GM19324 (cell line): ENCODE data around the gene SMYD3.

Experiments
- ATAC-seq: cut with Tn5 transposase; IDR thresholded peaks from one replicate; pipeline ENCODE4 v1.9.1; 2021; ENCODE audit warnings: mild to moderate bottlenecking, moderate library complexity; ENCODE audit not compliant: unreplicated experiment, low FRiP score

SMYD3 gene

DNA sequence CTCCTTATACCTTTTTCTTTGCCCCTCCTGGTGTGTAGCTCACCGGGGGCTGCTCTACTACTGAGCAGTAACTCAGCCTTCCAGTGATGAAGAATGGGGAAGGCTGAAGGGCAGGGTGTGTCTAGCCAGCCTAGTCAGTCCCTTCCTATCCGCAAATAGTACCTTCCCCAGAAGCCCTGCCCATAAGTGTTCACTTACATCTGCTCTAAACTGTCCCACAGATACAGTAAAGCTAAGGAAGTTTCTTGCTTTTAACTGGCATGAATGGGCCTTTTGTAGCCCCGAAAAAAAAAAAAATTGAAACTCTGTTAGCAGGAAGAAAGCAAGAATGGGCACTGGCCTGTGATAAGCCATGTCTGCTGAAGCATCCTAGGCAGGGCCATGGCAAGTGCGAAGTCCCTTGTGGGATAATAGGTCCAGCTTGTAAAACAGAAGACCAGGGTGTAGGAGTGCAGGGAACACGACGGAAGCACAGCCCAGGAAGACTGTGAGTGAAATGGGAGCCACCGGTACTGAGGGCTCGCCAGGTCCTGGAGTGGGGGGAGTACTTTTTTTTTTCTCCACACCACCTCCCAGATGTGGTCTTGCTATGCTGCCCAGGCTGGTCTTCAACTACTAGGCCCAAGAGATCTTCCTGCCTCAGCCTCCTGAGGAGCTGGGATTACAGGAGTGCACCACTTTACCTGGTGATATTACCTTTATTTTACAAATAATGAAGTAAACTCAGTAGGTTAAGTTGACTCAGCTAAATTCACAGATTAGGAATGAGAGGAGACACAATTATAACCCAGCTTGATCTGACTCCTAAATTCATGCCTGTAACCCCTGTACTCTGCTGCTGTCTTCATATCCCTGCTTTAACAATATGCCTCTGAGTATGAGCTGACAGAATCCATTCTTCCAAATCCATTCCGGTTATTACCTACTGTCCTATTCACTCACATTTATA lies 347.5 kb downstream of the SMYD3 start:
- no peak for ATAC-seq

GRCh38 chr1:246158131-246158530 lies 348.9 kb downstream of the SMYD3 start:
- no peak for ATAC-seq

DNA sequence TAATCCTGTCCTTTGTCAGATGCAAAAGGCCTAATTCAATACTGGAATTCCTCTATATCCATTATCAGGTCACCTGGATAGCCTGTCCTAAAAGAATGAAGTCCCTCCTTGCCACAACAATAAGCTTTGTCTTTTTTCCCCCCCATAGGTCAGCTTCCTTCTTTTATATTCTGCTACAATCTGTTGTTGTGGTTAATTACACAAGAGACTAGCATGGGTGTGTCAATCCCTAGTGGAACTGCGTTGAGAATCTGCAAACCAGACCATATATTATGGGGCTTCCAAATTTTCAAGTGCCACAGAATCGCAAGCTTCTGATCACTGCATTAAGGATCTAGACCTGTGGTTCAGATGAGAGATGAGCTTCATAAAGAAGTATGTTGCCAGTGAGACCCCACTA lies 349.6 kb downstream of the SMYD3 start:
- no peak for ATAC-seq

DNA sequence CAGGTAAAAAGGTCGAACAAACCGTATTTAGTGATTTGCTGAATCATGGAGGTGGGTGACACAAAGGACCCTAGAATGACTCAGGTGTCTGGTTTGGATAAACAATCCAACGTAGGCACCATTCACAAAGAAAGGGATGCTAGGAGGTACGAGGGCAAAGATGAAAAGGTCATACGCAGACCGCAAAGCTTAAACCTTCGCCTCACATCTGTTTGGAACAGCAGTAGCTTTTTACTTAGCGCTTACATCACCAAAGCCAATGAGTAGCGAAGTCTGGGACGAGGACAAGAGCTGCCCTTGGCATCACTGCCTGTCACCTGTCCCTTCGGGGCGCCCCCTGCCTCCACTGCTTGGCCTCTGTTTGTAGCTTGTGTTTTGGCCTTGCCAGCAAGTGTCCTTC lies 350.2 kb downstream of the SMYD3 start:
- ATAC-seq: no peak

GRCh38 chr1:246155923-246156322 lies 351.2 kb downstream of the SMYD3 start:
- ATAC-seq: no peak

DNA sequence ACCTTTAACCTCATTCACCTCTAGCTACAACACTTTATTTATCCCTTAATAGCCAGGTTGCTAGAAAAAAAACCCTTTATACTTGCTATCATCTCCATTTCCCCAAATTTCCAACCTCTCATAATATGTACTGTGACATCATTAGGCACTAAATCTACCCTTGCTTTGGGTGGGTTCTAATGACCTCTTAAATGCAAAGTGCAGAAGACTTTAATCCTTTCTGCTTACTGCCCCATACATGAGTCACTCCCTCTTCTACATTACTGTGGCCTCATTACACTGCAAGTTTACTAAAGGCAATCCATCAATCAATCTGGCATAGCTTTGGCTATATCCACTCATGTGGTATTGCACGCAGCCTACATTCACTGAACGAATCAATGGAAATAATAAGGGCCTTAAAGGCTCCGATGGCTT lies 353.3 kb downstream of the SMYD3 start:
- no peak for ATAC-seq

GRCh38 chr1:246152986-246153431 lies 354.1 kb downstream of the SMYD3 start:
- ATAC-seq: no peak

- no peak for ATAC-seq
Measured at GRCh38 chr1:246151796-246152434, 355.2 kb downstream of the SMYD3 start.

DNA sequence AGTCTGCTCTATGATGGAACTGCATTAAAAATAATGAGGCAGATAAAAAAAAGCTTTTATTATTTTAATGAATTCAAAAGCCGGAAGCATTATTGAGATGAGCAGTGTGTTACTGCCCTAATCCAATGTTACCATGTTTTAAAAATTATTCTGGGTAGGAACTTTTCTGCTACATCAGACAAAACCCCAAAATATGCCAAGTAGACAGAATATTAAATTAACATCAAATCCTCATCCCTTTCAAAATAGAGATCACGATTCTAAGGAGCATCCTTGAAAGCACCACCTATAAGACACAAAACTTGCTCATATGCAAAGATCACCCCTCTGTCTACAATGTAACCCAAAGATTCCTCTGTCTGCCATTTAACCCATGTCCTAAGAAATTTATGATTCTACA lies 357.5 kb downstream of the SMYD3 start:
- no peak for ATAC-seq

DNA sequence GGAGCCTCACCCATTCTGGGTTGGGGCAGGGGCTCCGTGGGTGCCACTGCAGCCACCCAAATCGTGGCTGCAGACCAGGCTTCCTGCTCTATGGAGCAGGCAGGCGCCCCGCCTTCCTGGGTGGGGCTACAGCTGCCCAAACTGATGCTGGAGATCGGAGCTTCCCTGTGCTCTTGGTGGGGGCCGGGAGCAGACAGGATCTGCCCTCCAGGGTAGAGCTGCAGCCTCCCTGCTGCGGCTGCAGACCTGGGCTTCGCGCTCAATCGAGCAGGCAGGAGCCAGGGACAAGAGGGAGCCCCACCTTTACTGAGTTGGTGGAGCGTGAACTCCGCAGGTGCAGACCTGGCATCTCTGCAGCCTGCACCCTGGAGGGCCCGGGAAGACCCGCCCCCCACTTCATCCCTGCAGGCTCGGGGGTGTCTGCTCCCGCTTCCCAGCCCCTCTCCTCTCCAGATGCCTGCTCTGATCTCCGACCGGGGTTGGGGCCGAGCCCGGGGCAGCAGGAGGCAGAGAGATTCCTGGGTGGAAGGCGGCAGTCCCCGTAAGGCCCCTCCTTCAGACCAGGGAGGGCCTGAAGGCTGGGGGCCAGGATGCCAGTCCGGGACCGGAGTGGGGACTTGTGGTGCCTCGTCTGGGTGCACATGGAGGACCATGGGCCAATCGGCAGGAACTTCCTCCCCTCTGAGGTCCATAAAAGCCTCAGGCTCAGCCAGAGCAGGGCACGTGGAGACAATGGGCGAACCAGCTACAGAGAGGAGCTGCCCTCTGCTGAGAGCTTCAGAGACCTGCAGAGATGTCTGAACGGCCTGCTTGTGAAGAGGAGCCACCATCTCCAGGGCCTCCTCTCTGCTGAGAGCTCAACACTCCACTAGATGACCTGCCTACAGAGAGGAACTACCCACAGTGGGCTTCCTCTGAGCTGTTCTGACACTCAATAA lies 359.3 kb downstream of the SMYD3 start:
- no peak for ATAC-seq

DNA sequence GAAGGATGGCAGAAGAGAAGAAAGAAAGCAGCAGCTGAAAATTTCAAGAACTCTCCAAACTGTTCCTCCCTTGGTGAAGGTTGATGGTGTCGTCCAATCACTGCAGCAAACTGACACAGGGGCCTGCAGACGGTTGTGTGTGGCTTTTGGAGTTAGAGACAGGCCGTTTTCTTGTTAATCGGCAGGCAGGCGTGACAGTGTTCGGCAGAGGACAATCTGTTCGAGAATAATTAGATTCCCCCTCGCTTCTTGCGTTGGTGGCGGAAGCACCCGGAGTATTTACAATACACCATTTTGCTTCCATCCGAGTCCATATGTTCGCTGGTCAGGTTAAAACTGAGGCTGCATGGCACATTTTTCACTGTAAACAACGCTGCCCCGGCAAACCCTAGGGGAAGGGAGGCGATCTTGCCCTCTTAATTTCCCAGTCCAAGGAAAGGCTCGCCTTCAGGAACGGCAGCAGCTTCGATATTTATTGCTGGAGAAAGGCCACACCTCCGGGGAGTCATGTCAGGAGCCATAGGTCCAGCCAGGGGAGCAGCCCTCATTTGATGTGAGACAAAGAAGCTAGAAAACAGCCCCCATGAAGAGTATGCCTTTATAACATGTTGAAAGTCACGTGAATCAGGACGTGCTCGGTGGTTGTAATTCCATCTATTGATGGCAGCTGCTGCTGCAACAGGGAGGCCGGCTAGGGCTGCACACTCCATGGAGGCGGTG lies 360.1 kb downstream of the SMYD3 start:
- no peak for ATAC-seq

GRCh38 chr1:246145900-246146299 lies 361.2 kb downstream of the SMYD3 start:
- ATAC-seq: no peak

DNA sequence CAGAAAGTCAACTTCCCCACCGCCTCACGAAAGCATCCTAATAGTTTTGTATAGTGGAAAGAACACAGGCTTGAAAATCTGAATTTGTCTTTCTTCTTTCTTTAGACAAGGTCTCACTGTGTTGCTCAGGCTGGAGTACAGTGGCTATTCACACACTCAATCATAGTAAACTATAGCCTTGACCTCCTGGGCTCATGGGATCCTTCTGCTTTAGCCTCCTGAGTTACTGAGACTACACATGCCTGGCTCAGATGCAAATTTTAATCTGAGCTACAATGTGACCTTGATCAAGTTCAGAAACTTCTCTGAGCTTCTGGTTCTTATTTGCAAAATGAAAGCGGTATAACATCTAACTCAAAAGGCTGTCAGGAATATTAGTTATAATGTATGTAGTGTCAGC lies 362.1 kb downstream of the SMYD3 start:
- ATAC-seq: no peak

- no peak for ATAC-seq
Measured at GRCh38 chr1:246142320-246142893, 364.7 kb downstream of the SMYD3 start.

GRCh38 chr1:246141306-246141705 lies 365.8 kb downstream of the SMYD3 start:
- no peak for ATAC-seq

DNA sequence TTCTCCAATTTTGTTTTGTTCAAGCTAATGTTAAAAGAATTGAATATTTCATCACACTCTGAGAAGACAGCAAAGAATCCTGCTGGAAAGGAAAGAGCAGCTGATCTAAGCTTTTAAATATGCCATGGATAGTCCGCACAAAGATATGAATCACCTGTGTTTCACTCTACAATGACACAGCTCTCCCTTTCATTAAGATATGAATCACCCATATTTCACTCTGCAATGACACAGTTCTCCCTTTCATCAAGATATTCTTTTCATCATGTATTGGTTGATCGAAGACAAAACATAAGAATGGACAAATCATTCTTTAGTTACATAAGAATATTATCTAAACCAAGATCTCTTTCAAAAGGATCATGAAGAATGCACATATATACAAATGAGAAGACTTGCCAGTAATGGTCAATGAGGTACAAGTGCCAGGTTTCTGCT lies 367.3 kb downstream of the SMYD3 start:
- ATAC-seq: no peak

DNA sequence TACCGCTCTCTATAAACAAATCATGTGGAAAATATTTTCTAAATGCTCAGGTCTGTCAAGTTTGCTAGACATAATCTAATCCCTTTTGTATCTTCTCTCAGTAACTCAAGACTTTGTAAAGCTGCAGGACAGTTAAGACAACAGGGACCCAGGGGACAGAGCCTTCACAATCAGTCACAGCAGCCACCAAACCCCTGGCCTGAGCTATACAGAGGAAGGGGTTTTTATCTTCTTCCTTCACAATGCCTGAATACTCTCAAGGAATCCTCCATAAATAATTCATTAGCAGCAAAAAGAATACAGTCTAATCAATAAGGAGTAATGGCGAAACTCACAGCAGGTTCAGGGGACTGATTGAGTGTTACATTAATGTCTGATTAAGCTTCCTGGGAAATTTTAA lies 368.3 kb downstream of the SMYD3 start:
- no peak for ATAC-seq

GRCh38 chr1:246136477-246136876 lies 370.6 kb downstream of the SMYD3 start:
- no peak for ATAC-seq

- ATAC-seq: no peak
Measured at GRCh38 chr1:246134789-246135188, 372.3 kb downstream of the SMYD3 start.

DNA sequence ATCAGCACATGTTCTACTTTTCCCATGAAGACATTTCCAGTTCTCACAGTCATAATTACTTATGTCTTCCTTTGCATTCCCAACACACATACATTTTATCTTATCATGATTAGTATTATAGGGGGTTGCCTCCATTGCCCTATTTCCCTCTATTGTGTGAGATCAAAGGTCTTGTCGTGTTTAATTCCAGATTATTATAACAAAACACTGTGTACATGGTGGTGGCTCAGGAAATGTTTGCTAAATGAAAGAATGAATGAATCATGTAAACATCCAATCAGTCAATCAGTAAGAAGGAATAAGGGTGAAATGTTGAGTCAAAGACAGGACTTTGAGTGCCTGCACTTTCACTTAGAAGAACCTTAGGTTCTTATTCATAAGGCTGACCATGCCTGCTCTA lies 376.0 kb downstream of the SMYD3 start:
- no peak for ATAC-seq
